GM23248 (cell line): ENCODE results near the gene FHDC1. TPM values are rescaled to one million over a fixed set of nuclear protein-coding genes. Genes with fewer than 3 reads are reported as not detected.

Source experiments
- DNase-seq: peaks from one replicate; pipeline ENCODE4 v3.0.0-alpha.2; 2015
- H2AFZ ChIP-seq: fragments of 200-600 bp; sonication (generic); 2 replicates; pipeline ENCODE4 v1.6.1; 2016; ENCODE audit warnings: antibody characterized with exemption
- H3F3A ChIP-seq: fragments of 200-600 bp; sonication (generic); 2 replicates; pipeline ENCODE4 v1.6.1; 2016; ENCODE audit warnings: mild to moderate bottlenecking, antibody characterized with exemption, mixed run types; ENCODE audit not compliant: insufficient read depth
- H3K27ac ChIP-seq: fragments of 200-600 bp; sonication (generic); 2 replicates; pipeline ENCODE4 v1.5.1; 2016; ENCODE audit warnings: mild to moderate bottlenecking
- H3K27me3 ChIP-seq: fragments of 200-600 bp; sonication (generic); replicated peaks from 2 replicates; pipeline ENCODE4 v1.6.1; 2016; ENCODE audit warnings: mild to moderate bottlenecking; ENCODE audit not compliant: insufficient read depth
- H3K36me3 ChIP-seq: fragments of 200-600 bp; sonication (generic); 2 replicates; pipeline ENCODE4 v1.6.1; 2016; ENCODE audit warnings: low read depth, mild to moderate bottlenecking
- H3K4me1 ChIP-seq: fragments of 200-600 bp; sonication (generic); 2 replicates; pipeline ENCODE4 v1.6.1; 2016; ENCODE audit warnings: mild to moderate bottlenecking; ENCODE audit not compliant: insufficient read depth
- H3K4me2 ChIP-seq: fragments of 200-600 bp; sonication (generic); one replicate; pipeline ENCODE4 v1.6.1; 2016; ENCODE audit warnings: mild to moderate bottlenecking; ENCODE audit not compliant: unreplicated experiment
- H3K4me3 ChIP-seq: fragments of 200-600 bp; sonication (generic); 2 replicates; pipeline ENCODE4 v1.5.1; 2016; ENCODE audit warnings: mild to moderate bottlenecking
- H3K79me2 ChIP-seq: fragments of 200-600 bp; sonication (generic); 2 replicates; pipeline ENCODE4 v1.6.1; 2016; ENCODE audit warnings: mild to moderate bottlenecking; ENCODE audit not compliant: insufficient read depth
- H3K9ac ChIP-seq: fragments of 200-600 bp; sonication (generic); 2 replicates; pipeline ENCODE4 v1.6.1; 2016; ENCODE audit warnings: mild to moderate bottlenecking
- H3K9me2 ChIP-seq: fragments of 200-600 bp; sonication (generic); 2 replicates; pipeline ENCODE4 v1.6.1; 2016; ENCODE audit warnings: mixed run types, mild to moderate bottlenecking, moderate library complexity; ENCODE audit not compliant: insufficient read depth
- H3K9me3 ChIP-seq: fragments of 200-600 bp; sonication (generic); one replicate; pipeline ENCODE4 v1.6.1; 2017; ENCODE audit warnings: low read depth
- H4K20me1 ChIP-seq: fragments of 200-600 bp; sonication (generic); 2 replicates; pipeline ENCODE4 v1.6.0; 2016; ENCODE audit not compliant: insufficient read depth
- EZH2 ChIP-seq: fragments of 200-600 bp; sonication (generic); IDR thresholded peaks from 2 replicates; pipeline ENCODE4 v1.6.1; 2018; ENCODE audit warnings: antibody characterized with exemption, mild to moderate bottlenecking; ENCODE audit not compliant: insufficient read depth, poor library complexity, severe bottlenecking
- EZH2phosphoT487 ChIP-seq: fragments of 200-600 bp; sonication (generic); IDR thresholded peaks from 2 replicates; pipeline ENCODE4 v1.6.1; 2018; ENCODE audit warnings: antibody characterized with exemption, moderate library complexity, mild to moderate bottlenecking, low read depth; ENCODE audit not compliant: insufficient read depth
- WGBS, 2 experiments: methylation state at CpG; one replicate each; pipeline ENCODE4 v1.1.6; 2015 to 2017; ENCODE audit warnings: low lambda C conversion rate in 2 of 2, low coverage in 1 of 2; ENCODE audit errors: missing lambda C conversion rate in 2 of 2; 5-methylcytosine and 5-hydroxymethylcytosine counted together
- in situ Hi-C: fragments of 300-500 bp; cut with MboI; formaldehyde crosslinking; loops from 2 replicates; pipeline ENCODE4 v1.15.0; 2020
- polyA plus RNA-seq: library from polyadenylated mRNA; unstranded; fragments of >200 nt; fragmentation: Nextera tagmentation; extraction: Ambion mirVana; gene quantifications from 2 replicates; pipeline ENCODE4 v1.2.1, GENCODE V29; 2016
- total RNA-seq: library from RNA; depleted of rRNA; stranded (reverse); fragments of >200 nt; shearing (Covaris generic); gene quantifications from 2 replicates; pipeline ENCODE4 v1.2.3, GENCODE V29; 2014

FHDC1 gene
- total and polyA plus RNA-seq, 2 experiments from 2014 or later: 0.22 to 0.51 TPM

DNA sequence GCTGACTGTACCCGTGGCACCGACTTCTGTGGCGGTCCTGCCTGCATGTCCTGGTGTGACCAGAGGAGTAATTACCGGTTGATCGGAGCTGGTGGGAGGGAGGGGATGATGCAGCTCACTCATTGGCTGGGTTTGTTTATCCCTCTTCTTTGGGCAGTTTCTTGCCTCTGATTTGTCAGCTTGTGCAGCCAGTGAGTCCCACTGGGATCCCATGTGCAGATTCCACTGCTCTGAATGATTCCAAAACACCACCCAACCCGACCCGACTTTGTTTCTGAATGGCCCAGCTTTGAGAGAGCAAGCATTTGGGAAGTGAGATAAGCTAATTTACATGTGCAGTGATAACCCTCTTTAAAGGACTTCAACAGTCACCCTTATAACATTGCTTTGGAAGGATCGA is 13.8 kb downstream of the FHDC1 start:
- in situ Hi-C loops: no loop called here
- Histone ChIP-seq H3K36me3 (no peaks in the 10 kb centered on the region), H3K9me3 (no peaks in the 10 kb centered on the region), H3K9ac (no peak overlapping the region), H3K27me3 (no peaks in the 10 kb centered on the region), H3K9me2 (no peaks in the 10 kb centered on the region), H3F3A (no peaks in the 10 kb centered on the region), H3K4me1 (no peaks in the 10 kb centered on the region), H3K4me2 (no peak overlapping the region), H3K79me2 (no peaks in the 10 kb centered on the region), H4K20me1 (no peaks in the 10 kb centered on the region), H2AFZ (no peak overlapping the region), H3K4me3 (no peak overlapping the region), H3K27ac (no peak overlapping the region)
- 88 to 94% methylated on average over 8 of the region's 8 CpGs for WGBS, 2 experiments
- no peak for TF ChIP-seq EZH2phosphoT487
- no peak for DNase-seq

DNA sequence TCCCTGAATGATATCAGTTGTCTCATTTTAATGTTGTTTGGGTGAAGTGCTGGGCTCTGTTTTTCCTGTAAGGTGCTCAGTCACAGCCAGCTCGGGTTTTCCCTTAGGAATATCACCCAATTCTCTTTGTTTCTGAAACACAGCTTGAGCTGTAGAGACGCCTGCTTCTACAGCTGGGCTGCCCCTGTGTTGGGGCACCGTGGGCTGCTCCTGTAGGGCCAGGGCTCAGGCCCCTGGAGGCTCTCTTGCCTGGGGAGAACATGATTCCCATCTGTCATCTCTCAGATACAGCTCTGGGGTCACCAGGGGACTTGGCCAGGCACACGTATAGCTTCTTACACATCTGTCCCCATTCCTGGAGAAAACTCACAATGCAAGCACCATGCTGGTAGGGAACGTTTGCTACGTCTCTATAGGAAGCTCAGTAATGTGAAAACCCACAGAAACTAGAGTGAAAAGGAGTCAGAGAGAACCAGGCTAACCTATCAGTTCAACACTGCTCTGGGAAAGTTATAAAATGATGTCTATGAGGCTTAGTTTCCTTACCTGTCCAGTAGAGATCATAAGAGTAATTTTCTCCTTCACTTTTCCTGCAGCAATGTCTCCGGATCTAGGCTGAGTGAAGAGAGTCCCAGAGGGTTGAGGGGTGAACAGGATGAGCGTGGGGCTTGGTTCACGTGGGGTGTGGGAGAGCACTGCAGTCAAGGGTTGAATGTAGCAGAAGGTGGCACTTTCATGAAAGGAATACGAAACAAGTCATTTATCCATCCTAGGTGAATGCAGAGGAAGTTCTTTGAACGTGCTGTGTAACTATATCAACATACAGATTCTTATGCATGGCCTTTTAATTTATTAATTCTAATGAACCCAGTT is 14.5 kb downstream of the FHDC1 start:
- in situ Hi-C loops: no loop called here
- Histone ChIP-seq H3K9me2 (no peaks in the 10 kb centered on the region), H3K9me3 (no peaks in the 10 kb centered on the region), H2AFZ (no peak overlapping the region), H3K79me2 (no peaks in the 10 kb centered on the region), H3F3A (no peaks in the 10 kb centered on the region), H3K4me2 (no peak overlapping the region), H3K4me3 (no peak overlapping the region), H3K4me1 (no peaks in the 10 kb centered on the region), H4K20me1 (no peaks in the 10 kb centered on the region), H3K27me3 (no peaks in the 10 kb centered on the region), H3K36me3 (no peaks in the 10 kb centered on the region), H3K9ac (no peak overlapping the region), H3K27ac (no peak overlapping the region)
- no peak for DNase-seq
- 79 to 83% methylated on average over 11 of the region's 11 CpGs for WGBS, 2 experiments
- TF ChIP-seq EZH2 (no peak), EZH2phosphoT487 (no peak)

DNA sequence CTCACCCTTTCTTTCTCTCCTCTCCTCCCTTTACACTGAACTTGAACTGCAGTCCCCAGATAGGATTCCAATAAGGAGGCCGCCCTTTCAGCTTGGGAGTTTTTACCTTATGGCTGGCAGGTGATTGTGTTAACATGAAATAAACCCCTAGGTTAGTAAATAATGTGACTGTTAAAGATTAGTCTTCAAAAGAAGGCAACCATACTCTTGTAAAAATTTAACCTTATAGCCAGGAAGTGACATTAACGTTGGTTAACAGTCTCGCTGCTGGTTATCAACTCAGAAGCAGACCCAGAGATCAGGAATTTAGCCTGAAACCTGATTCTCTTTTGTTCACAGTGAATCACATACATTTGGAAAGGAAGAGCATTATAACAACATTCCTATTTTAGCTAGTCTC is 15.2 kb downstream of the FHDC1 start:
- Histone ChIP-seq H3F3A (no peaks in the 10 kb centered on the region), H3K36me3 (no peaks in the 10 kb centered on the region), H3K4me2 (no peak overlapping the region), H3K9ac (no peak overlapping the region), H3K27me3 (no peaks in the 10 kb centered on the region), H2AFZ (no peak overlapping the region), H3K4me3 (no peak overlapping the region), H3K79me2 (no peaks in the 10 kb centered on the region), H3K27ac (no peak overlapping the region), H3K9me2 (no peaks in the 10 kb centered on the region), H4K20me1 (no peaks in the 10 kb centered on the region), H3K9me3 (no peaks in the 10 kb centered on the region), H3K4me1 (no peaks in the 10 kb centered on the region)
- in situ Hi-C loops: no loop called here
- 70 to 74% methylated on average over 3 of the region's 3 CpGs for WGBS, 2 experiments
- no peak for TF ChIP-seq EZH2
- no peak for TF ChIP-seq EZH2phosphoT487
- no peak for DNase-seq

DNA sequence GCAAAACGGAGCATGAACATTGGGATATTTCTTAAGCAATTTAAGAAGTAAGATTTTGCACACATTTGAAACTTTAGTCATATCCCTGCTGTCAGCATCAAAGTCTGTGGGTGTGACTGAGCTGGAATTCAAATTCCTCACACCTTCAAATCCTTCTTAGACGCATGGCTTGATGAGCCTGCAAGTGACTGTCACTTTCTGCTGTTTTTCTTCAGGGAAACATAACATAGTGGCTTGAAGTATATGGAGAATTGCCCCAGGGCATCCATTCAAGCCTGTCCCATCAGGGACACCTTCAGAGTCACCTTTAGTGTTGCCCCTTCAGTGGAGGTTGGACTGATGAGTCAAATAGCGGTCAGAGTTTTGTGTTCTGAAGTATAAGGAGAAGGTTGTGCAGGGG is 17.4 kb downstream of the FHDC1 start:
- no peaks in the 10 kb centered on the region for H3K79me2 ChIP-seq
- H3K9ac ChIP-seq: no peak overlapping the region
- H3K27me3 ChIP-seq: no peaks in the 10 kb centered on the region
- DNase-seq: no peak
- TF ChIP-seq EZH2: no peak
- no peak for TF ChIP-seq EZH2phosphoT487
- H4K20me1 ChIP-seq: no peaks in the 10 kb centered on the region
- no peaks in the 10 kb centered on the region for H3K9me2 ChIP-seq
- 84 to 88% methylated on average over 3 of the region's 3 CpGs for WGBS, 2 experiments
- no peak overlapping the region for H2AFZ ChIP-seq
- no peaks in the 10 kb centered on the region for H3K36me3 ChIP-seq
- H3F3A ChIP-seq: no peaks in the 10 kb centered on the region
- H3K4me3 ChIP-seq: no peak overlapping the region
- H3K27ac ChIP-seq: no peak overlapping the region
- H3K4me2 ChIP-seq: no peak overlapping the region
- in situ Hi-C loops: no loop called here
- no peaks in the 10 kb centered on the region for H3K9me3 ChIP-seq
- no peaks in the 10 kb centered on the region for H3K4me1 ChIP-seq
